Naive thymus-derived CD4-positive, alpha-beta T cell (primary cell): ENCODE results near the gene FGFR3. TPM values are rescaled to one million over a fixed set of nuclear protein-coding genes. Genes with fewer than 3 reads are reported as not detected.

ENCODE experiments used
- ATAC-seq: fragments of 150-1000 bp; cut with Tn5 transposase; 2 replicates; pipeline ENCODE4 v1.10.0; 2021; ENCODE audit warnings: mild to moderate bottlenecking, moderate library complexity
- CTCF ChIA-PET: fragments of 350-600 bp; sonication (Branson Sonifier 250); formaldehyde crosslinking; loops from one replicate; lab custom pipeline; 2021; ENCODE audit warnings: antibody characterized with exemption; lab: Charles Lee
- POLR2A ChIA-PET: fragments of 350-600 bp; sonication (Branson Sonifier 250); formaldehyde crosslinking; loops from one replicate; lab custom pipeline; 2021; ENCODE audit warnings: antibody characterized with exemption, inconsistent platforms; lab: Charles Lee
- DNase-seq, 9 donors: peaks; one replicate each; pipeline versions ENCODE4 v3.0.0 to v3.0.0-alpha.2; 2020 to 2022; ENCODE audit warnings: mixed read lengths in 1 of 9
- H3K27ac ChIP-seq: one replicate; pipeline ENCODE4 v1.7.0; 2013; ENCODE audit warnings: mild to moderate bottlenecking, low read depth, low read length, moderate library complexity
- H3K27me3 ChIP-seq, 2 donors: one replicate each; pipeline ENCODE4 v1.7.0; 2013; ENCODE audit warnings: low read length in 2 of 2, mild to moderate bottlenecking in 2 of 2, moderate library complexity in 2 of 2; ENCODE audit not compliant: control insufficient read depth in 2 of 2, insufficient read depth in 2 of 2
- H3K36me3 ChIP-seq, 3 experiments: 1 replicate in 2 of 3; 2 replicates in 1 of 3; pipeline ENCODE4 v1.7.0; 2013; ENCODE audit warnings: low read length in 3 of 3, mild to moderate bottlenecking in 3 of 3, moderate library complexity in 1 of 3; ENCODE audit not compliant: insufficient read depth in 3 of 3, control insufficient read depth in 2 of 3
- H3K4me1 ChIP-seq, 2 donors: one replicate each; pipeline ENCODE4 v1.7.0; 2013; ENCODE audit warnings: low read length in 2 of 2, mild to moderate bottlenecking in 2 of 2, moderate library complexity in 1 of 2; ENCODE audit not compliant: control insufficient read depth in 2 of 2, insufficient read depth in 2 of 2
- H3K4me3 ChIP-seq: 2 replicates; pipeline ENCODE4 v1.7.0; 2013; ENCODE audit warnings: mild to moderate bottlenecking, low read length
- H3K9me3 ChIP-seq, 3 experiments: 1 replicate in 2 of 3; 2 replicates in 1 of 3; pipeline ENCODE4 v1.7.0; 2013; ENCODE audit warnings: low read length in 3 of 3; ENCODE audit not compliant: control insufficient read depth in 2 of 3
- H3K27ac Mint-ChIP-seq, 9 donors: one replicate each; pipeline ENCODE4 v1.8.0; 2020 to 2022; ENCODE audit warnings: mixed read lengths in 9 of 9, mild to moderate bottlenecking in 8 of 9, moderate library complexity in 5 of 9, inconsistent platforms in 2 of 9
- H3K27me3 Mint-ChIP-seq, 5 donors: one replicate each; pipeline ENCODE4 v1.8.0; 2021 to 2022; ENCODE audit warnings: mixed read lengths in 5 of 5, mild to moderate bottlenecking in 1 of 5
- H3K36me3 Mint-ChIP-seq, 5 donors: one replicate each; pipeline ENCODE4 v1.8.0; 2020 to 2022; ENCODE audit warnings: mixed read lengths in 5 of 5, mild to moderate bottlenecking in 3 of 5, inconsistent platforms in 1 of 5
- H3K4me1 Mint-ChIP-seq, 7 donors: one replicate each; pipeline ENCODE4 v1.8.0; 2020 to 2022; ENCODE audit warnings: mixed read lengths in 7 of 7, mild to moderate bottlenecking in 3 of 7, inconsistent platforms in 1 of 7
- H3K4me3 Mint-ChIP-seq, 10 donors: one replicate each; pipeline ENCODE4 v1.8.0; 2020 to 2022; ENCODE audit warnings: mild to moderate bottlenecking in 10 of 10, mixed read lengths in 10 of 10, moderate library complexity in 6 of 10, inconsistent platforms in 2 of 10
- H3K9me3 Mint-ChIP-seq, 11 donors: one replicate each; pipeline ENCODE4 v1.8.0; 2020 to 2022; ENCODE audit warnings: mixed read lengths in 11 of 11, mild to moderate bottlenecking in 4 of 11, inconsistent platforms in 1 of 11, moderate library complexity in 1 of 11
- intact Hi-C, 2 donors: fragments of 100-400 bp; cut with micrococcal nuclease; formaldehyde crosslinking; loops; one replicate each; pipeline ENCODE4 v1.15.1; 2023
- polyA plus RNA-seq, 2 donors: library from polyadenylated mRNA; unstranded; fragments of 300-500 nt; fragmentation: Illumina TruSeq; gene quantifications; one replicate each; pipeline ENCODE4 v1.2.3, GENCODE V29; 2021
- total RNA-seq, 6 experiments: library from RNA in 5 of 6; stranded (reverse) in 5 of 6; gene quantifications; 1 replicate in 5 of 6; 2 replicates in 1 of 6; pipeline ENCODE4 v1.2.3 and lab custom pipeline; 2021 to 2026

Gene FGFR3
- total and polyA plus RNA-seq, 7 experiments from 2014 or later = 1.0 TPM; not detected in 6

DNA sequence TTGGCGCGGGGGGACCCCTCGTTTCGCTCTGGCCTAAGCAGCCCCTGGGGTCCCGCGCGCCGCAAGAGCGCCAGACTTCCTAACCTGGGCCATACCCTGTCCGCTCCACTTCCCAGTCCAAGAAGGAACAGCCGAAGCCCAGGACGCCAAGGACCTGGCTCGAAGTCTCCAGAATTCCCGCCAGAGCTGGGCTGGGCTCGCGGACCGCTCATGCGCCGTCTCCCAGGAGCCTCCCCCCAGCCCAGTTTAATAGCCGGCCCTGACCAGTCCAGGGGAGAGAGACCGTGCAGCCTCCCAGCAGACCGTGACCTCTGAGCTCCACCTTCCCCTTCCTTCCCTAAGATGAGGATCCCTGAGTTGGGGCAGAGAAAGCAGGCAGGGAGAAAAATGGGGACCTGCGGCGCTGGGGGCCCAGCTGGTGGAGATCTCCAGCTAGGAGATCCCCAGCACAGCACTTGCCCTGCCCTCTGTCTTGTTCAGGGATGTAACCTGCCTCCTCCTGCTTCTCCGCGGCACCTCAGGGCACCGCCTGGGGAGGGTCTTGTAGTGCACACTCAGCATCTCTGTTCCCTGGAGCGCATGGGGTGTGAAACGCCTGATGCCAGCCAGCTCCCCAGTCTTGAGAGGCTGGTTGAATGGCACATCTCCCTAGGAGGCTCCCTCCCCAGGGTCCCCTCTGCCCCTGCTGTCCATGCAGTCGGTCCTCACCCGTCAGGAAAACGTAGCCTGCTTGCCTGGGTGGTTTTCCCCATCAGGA, 64.0 kb downstream of the FGFR3 start:
- DNase-seq (peak in 1 of 9 donors; percentile 16), ATAC-seq (no peak)
- CTCF ChIA-PET = interaction anchor here (0.9 kb wide), 1 partner anchor 23 kb away, joined by 3 read pairs; no protein-coding TSS in a partner anchor
- Mint-ChIP-seq H3K9me3 (no peaks in the 10 kb centered on the region), H3K27me3 (no peaks in the 10 kb centered on the region), H3K27ac (peak overlapping the region in 7 of 9 donors; percentile 43 to 67 (median 58)), H3K4me1 (peaks cover 25 to 43% (median 42%) of the 10 kb centered on the region in 7 donors), H3K36me3 (peaks cover 0 to 3% (median 0%) of the 10 kb centered on the region in 5 donors), H3K4me3 (peak overlapping the region; percentile 66 to 87 (median 79))
- Histone ChIP-seq H3K4me3 (peak overlapping the region; percentile 86), H3K9me3 (no peaks in the 10 kb centered on the region), H3K27me3 (no peaks in the 10 kb centered on the region), H3K27ac (peak overlapping the region; percentile 70), H3K36me3 (peaks cover 0 to 4% (median 0%) of the 10 kb centered on the region in 3 experiments), H3K4me1 (peaks cover 10 to 22% of the 10 kb centered on the region in 2 donors)
- POLR2A ChIA-PET = interaction anchor here (1.1 to 7.7 kb wide), 4 partner anchors 8 to 134 kb away, joined by 7 to 74 read pairs (median 11); partner anchors contain the start of gene NSD2
- intact Hi-C loops = loop anchor here (1.0 to 5.0 kb wide), 15 partner anchors 13 to 1106 kb away; partner anchors contain the start of genes CFAP99 (in 2 of the 2), SLBP (in 2 of the 2), ZFYVE28 (in 2 of the 2) and CTBP1 (in 1 of the 2)

DNA sequence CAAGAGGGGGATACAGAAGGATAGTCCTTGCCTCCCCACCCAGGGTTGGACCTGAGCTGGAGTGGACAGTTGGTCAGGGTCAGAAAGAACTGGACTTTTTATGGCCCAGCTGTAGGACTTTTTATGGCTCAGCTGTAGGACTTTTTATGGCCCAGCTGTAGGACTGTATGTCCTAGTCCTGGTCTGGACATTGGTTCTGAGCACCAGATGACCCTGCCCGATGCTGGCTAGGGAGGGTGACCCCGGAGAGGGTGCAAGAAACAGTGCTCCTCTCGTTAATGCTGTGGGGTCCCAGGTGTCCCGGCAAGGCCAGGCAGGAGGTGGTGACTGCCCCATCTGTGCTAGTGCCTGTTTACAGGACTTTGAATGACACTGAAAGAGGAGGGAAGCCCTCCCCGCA, 64.8 kb downstream of the FGFR3 start:
- no peak for ATAC-seq
- H3K4me1 Mint-ChIP-seq = peaks cover 25 to 42% (median 38%) of the 10 kb centered on the region in 7 donors

More for the DNA sequence above, 64.8 kb downstream of the FGFR3 start:
- intact Hi-C loops = loop anchor here (2.0 to 5.0 kb wide), 6 partner anchors 151 to 611 kb away; partner anchors contain the start of genes CTBP1 (in 1 of the 2), NELFA (in 1 of the 2), RNF4 (in 1 of the 2) and UVSSA (in 1 of the 2)
- H3K36me3 ChIP-seq = peaks cover 0 to 4% (median 0%) of the 10 kb centered on the region in 3 experiments
- H3K4me3 ChIP-seq = no peak overlapping the region
- H3K4me1 ChIP-seq = peaks cover 10 to 28% of the 10 kb centered on the region in 2 donors
- Mint-ChIP-seq H3K4me3 (peak overlapping the region in 1 of 10 donors; percentile 87), H3K27ac (no peak overlapping the region), H3K36me3 (peaks cover 0 to under 1% (median 0%) of the 10 kb centered on the region in 5 donors), H3K9me3 (no peaks in the 10 kb centered on the region), H3K27me3 (no peaks in the 10 kb centered on the region)
- H3K9me3 ChIP-seq = no peaks in the 10 kb centered on the region
- POLR2A ChIA-PET = interaction anchor here (3.6 to 7.7 kb wide), 2 partner anchors 11 to 16 kb away, joined by 13 to 74 read pairs; partner anchors contain the start of gene NSD2
- no peak overlapping the region for H3K27ac ChIP-seq
- H3K27me3 ChIP-seq = no peaks in the 10 kb centered on the region
- no peak for DNase-seq
- CTCF ChIA-PET = interaction anchor here (1.6 kb wide), 1 partner anchor 42 kb away, joined by 4 read pairs; no protein-coding TSS in a partner anchor

Other genes with a start within 250 kb of the FGFR3 start
- gene FAM53A, start 109.0 kb upstream of the FGFR3 start, total RNA-seq = 1 to 10 TPM; 1.2 to 3.6 (median 1.4) TPM
- 1 to 10 TPM; 2.1 to 2.5 TPM for gene FAM53A, start 109.0 kb upstream of the FGFR3 start, polyA plus RNA-seq
- gene SLBP, start 81.0 kb upstream of the FGFR3 start, total RNA-seq = 100 to 1,000 TPM in 1 of 5 experiments, 10 to 100 TPM in 4; 29.5 to 103 (median 30.3) TPM
- gene SLBP, start 81.0 kb upstream of the FGFR3 start, polyA plus RNA-seq = 10 to 100 TPM; 51.1 to 62.1 TPM
- gene TMEM129, start 72.0 kb upstream of the FGFR3 start, total RNA-seq = 10 to 100 TPM; 20.0 to 41.1 (median 26.7) TPM
- 10 to 100 TPM; 34.9 to 44.7 TPM for gene TMEM129, start 72.0 kb upstream of the FGFR3 start, polyA plus RNA-seq
- 100 to 1,000 TPM; 100 to 165 (median 162) TPM for gene TACC3, start 71.8 kb upstream of the FGFR3 start, total RNA-seq
- 100 to 1,000 TPM in 1 of 2 donors, 10 to 100 TPM in 1; 70.5 to 100 TPM for gene TACC3, start 71.8 kb upstream of the FGFR3 start, polyA plus RNA-seq
- 10 to 100 TPM; 29.5 to 56.4 (median 36.0) TPM for gene LETM1, start 62.9 kb downstream of the FGFR3 start, total RNA-seq
- 10 to 100 TPM in 1 of 2 donors, 1 to 10 TPM in 1; 7.7 to 12.0 TPM for gene LETM1, start 62.9 kb downstream of the FGFR3 start, polyA plus RNA-seq
- gene NSD2, start 78.1 kb downstream of the FGFR3 start, total RNA-seq = 100 to 1,000 TPM in 1 of 5 experiments, 10 to 100 TPM in 4; 35.4 to 207 (median 38.5) TPM
- 1 to 10 TPM; 2.7 to 7.9 TPM for gene NSD2, start 78.1 kb downstream of the FGFR3 start, polyA plus RNA-seq
- 10 to 100 TPM; 32.7 to 50.1 (median 43.6) TPM for gene NELFA, start 215.7 kb downstream of the FGFR3 start, total RNA-seq
- gene NELFA, start 215.7 kb downstream of the FGFR3 start, polyA plus RNA-seq = 10 to 100 TPM; 29.2 to 41.1 TPM